ENCODE data around the gene ARL11.

The ARL11 gene

GRCh38 chr13:49649963-49650312, 21.6 kb downstream of the ARL11 start:
- no peak for DNase-seq

- no peak for DNase-seq
Observed at GRCh38 chr13:49651570-49652354, 23.5 kb downstream of the ARL11 start.

GRCh38 chr13:49652355-49653305, 24.3 kb downstream of the ARL11 start:
- peak; percentile 12 to 23 for DNase-seq

GRCh38 chr13:49653478-49653877, 25.2 kb downstream of the ARL11 start:
- DNase-seq = no peak

GRCh38 chr13:49654011-49654410, 25.7 kb downstream of the ARL11 start:
- no peak for DNase-seq

DNA sequence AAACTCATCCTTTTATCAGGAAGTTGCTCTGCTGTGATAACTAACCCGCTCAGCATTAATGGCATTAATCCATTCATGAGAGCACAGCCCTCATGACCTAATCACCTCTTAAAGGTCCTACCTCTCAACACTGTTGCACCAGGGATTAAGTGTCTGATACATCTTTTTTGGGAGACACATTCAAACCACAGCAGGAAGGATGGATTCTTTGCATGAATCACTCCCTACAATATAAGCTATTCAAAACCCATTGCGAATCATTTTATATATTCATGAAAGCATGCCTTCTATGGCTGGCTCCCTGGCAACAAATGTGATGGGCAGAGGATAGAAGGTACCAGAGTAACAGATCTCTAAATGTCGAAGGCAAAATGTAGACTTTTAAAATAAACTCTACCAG, 27.6 kb downstream of the ARL11 start:
- no peak for DNase-seq

- DNase-seq = no peak
Observed at GRCh38 chr13:49657241-49657641, 28.9 kb downstream of the ARL11 start.

GRCh38 chr13:49664606-49665005, 36.3 kb downstream of the ARL11 start:
- DNase-seq = no peak

DNA sequence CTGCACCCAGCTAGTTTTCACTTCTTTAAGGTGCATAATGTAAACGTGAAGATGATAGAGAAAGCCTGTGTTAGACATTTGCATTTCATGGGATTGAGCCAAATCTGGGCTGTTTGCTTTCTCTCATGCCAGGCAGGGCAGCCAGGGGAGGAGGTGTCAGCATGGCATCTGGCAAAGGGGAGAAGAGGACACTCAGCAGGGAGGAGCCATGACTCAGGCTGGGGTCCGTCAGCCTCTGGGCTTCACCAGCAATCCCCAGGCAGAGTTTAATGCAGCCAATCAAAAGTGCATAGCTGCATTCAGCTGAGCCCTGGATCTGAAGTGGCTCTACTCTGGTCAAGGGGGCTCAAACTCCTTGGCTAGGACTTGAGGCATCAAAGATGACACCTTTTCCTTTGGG, 39.5 kb downstream of the ARL11 start:
- DNase-seq = no peak

- peak; percentile 15 to 26 for DNase-seq
Observed at GRCh38 chr13:49669735-49670309, 41.5 kb downstream of the ARL11 start.

DNA sequence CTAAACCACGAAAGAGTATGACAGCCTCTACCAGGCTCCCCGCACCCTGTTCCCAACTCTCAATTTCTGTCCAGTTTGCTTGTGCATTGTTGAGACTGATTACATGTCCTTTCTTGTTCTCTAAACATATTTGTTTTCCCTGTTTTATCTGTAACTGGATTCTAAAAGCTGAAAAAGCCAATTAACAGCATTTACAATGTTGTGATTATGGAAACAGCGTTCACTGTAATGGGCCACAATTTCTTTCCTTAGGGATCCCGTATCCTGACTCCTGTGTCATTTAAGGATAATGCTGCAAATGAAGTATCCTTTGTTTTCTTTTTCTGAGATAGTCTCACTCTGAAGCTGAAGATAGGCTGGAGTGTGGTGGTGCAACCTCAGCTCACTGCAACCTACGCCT, 42.5 kb downstream of the ARL11 start:
- no peak for DNase-seq

DNA sequence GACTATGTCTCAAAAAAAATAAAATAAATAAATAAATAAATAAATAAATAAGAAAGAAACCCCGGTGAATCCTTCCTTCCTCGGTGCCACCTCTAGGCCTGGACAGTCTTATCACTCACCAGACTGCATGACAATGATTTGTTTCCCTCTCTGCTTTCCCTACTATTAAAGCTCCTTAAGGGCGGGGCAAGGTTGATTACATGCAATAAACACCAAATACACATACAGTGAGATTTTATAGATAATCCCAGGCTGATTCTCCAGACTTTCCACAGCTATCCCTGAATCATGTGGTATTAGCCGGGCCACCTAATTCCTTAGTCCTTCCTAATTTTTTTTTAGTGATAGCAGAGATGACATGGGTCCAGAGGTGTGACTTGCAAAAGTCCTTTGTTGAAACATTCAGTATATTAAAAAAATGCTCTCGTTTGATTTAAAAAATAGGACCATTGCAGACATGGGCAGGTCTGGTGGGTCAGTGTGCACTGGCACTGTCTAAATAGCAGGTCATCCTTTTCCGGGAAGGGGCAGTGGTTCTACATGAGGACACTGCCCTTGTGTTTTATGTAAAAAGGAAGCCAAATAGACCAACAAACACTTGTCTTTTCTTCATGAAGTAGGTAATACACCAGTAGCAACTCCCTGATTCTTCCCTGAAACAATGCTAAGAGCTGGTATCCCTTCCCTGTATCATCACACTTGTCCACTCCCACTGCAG, 48.4 kb downstream of the ARL11 start:
- no peak for DNase-seq

DNA sequence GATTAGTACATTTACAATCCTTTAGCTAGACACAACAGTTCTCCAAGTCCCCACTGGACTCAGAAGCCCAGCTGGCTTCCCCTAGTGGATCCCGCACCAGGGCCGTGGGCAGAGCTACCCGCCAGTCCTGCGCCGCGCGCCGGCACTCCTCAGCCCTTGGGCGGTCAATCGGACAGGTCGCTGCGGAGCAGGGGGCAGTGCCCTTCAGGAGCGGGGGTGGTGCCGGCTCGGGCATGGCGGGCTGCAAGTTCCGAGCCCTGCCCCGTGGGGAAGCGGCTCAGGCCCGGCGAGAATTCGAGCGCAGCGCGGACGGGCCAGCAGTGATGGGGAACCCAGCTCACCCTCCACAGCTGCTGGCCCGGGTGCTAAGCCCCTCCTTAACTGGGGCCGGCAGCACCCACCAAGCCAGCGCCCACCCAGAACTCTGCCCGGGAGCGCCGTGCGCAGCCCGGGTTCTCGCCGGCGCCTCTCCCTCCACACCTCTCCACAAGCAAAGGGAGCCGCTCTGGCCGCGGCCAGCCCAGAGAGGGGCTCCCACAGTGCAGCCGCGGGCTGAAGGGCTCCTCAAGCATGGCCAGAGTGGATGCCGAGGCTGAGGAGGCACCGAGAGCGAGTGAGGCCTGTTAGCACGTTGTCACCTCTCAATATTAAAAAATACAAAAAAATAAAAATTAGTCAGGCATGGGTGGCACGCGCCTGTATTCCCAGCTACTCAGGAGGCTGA, 50.0 kb downstream of the ARL11 start:
- DNase-seq = no peak

GRCh38 chr13:49679246-49679645, 50.9 kb downstream of the ARL11 start:
- DNase-seq = peak in 1 of 2 donors; percentile 12

- DNase-seq = no peak
Observed at GRCh38 chr13:49681842-49682435, 53.6 kb downstream of the ARL11 start.
